Diencephalon (tissue), 1 donor: ENCODE data around the gene IPPK. TPM values are rescaled to one million over a fixed set of nuclear protein-coding genes. Genes with fewer than 3 reads are reported as not detected.

Source experiments
- total RNA-seq: library from RNA; depleted of rRNA; stranded (reverse); fragments of >200 nt; gene quantifications from one replicate; pipeline ENCODE4 v1.2.3, GENCODE V29; 2014

IPPK gene, protein sequence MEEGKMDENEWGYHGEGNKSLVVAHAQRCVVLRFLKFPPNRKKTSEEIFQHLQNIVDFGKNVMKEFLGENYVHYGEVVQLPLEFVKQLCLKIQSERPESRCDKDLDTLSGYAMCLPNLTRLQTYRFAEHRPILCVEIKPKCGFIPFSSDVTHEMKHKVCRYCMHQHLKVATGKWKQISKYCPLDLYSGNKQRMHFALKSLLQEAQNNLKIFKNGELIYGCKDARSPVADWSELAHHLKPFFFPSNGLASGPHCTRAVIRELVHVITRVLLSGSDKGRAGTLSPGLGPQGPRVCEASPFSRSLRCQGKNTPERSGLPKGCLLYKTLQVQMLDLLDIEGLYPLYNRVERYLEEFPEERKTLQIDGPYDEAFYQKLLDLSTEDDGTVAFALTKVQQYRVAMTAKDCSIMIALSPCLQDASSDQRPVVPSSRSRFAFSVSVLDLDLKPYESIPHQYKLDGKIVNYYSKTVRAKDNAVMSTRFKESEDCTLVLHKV
- 11.1 TPM for total RNA-seq

DNA sequence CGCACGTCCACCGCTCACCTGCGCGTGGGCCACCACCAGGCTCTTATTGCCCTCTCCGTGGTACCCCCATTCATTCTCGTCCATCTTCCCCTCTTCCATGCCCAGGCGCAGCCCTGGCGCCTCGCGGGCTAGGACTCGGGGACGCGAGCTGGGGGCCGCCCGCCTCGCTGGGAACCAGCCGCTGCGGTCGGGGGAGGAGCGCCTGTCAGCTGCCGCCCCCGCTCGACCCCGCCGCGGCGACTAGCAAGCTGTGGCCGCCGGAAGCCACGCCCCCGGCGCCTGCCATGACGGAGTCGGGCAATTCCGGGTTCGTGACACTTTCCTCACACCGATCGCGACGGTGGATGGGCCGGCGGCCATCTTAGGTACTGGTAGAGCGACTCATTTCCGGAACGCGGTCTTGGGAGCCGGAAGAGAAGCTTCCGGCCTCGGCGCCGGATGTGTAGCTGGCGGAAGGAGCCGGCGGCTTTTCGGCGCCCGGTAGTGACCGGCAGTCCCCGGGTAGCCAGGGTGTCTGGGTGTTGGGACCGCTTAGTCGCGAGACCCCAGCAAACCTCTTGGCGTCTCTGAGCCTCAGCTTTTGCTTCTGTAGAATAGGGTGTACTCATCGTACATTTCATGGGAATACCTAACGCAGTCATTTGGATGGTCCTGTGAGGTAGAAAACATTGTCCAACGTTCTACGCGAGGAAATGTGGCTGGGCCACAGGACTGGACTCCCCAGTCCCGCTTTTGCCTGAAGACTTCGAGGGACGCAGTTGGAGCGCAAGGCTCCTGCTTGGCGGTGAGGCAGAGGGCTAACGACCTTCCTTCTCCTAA, at the start of gene IPPK:
Gene IPPK (minus strand): TSS at position 242 of the 819 bp plus-strand sequence. CDS start 143 bp downstream, at position 99.

Other genes starting within 250 kb of the IPPK start
- 1.6 TPM for gene OMD, start 245.7 kb downstream of the IPPK start, total RNA-seq
- 2.3 TPM for gene ASPN, start 187.6 kb downstream of the IPPK start, total RNA-seq
- 5.3 TPM for gene ECM2, start 134.1 kb downstream of the IPPK start, total RNA-seq
- 36.0 TPM for gene BICD2, start 94.7 kb upstream of the IPPK start, total RNA-seq
- gene ZNF484, start 207.9 kb upstream of the IPPK start, total RNA-seq: 56.7 TPM